Ascending aorta (tissue), 2 donors: ENCODE measurements around the gene CPE. TPM values are rescaled to one million over a fixed set of nuclear protein-coding genes. Genes with fewer than 3 reads are reported as not detected.

ENCODE experiments used
- DNase-seq, 2 donors: peaks; one replicate each; pipeline ENCODE4 v3.0.0-alpha.2; 2019; ENCODE audit warnings: low spot score in 2 of 2
- H3K27ac ChIP-seq, 2 donors: fragments of 200-600 bp; sonication (generic); one replicate each; pipeline ENCODE4 v1.5.1; 2016 to 2017; ENCODE audit warnings: mild to moderate bottlenecking in 1 of 2
- H3K27me3 ChIP-seq: fragments of 200-600 bp; sonication (generic); one replicate; pipeline ENCODE4 v1.5.1; 2017
- H3K36me3 ChIP-seq, 2 donors: fragments of 200-600 bp; sonication (generic); one replicate each; pipeline ENCODE4 v1.5.1; 2016
- H3K4me1 ChIP-seq, 2 donors: fragments of 200-600 bp; sonication (generic); one replicate each; pipeline ENCODE4 v1.5.1; 2016 to 2017; ENCODE audit warnings: mild to moderate bottlenecking in 1 of 2
- H3K4me3 ChIP-seq, 2 donors: fragments of 200-600 bp; sonication (generic); one replicate each; pipeline ENCODE4 v1.5.1; 2016 to 2017; ENCODE audit warnings: mild to moderate bottlenecking in 1 of 2
- H3K9me3 ChIP-seq, 2 donors: fragments of 200-600 bp; sonication (generic); one replicate each; pipeline ENCODE4 v1.5.1; 2016
- CTCF ChIP-seq, 3 experiments: fragments of 200-600 bp in 2 of 3; fragments of 450-650 bp in 1 of 3; sonication (generic) in 2 of 3; IDR thresholded peaks; one replicate each; pipeline ENCODE4 v1.5.1; 2016 to 2019; ENCODE audit warnings: antibody characterized with exemption in 3 of 3, mild to moderate bottlenecking in 1 of 3, moderate library complexity in 1 of 3
- intact Hi-C: fragments of 100-400 bp; cut with DNase I; formaldehyde crosslinking; loops from one replicate; pipeline ENCODE4 v1.15.1; 2023
- total RNA-seq: library from RNA; depleted of rRNA; stranded (reverse); fragments of >200 nt; gene quantifications from one replicate; pipeline ENCODE4 v1.1.0, GENCODE V29; 2016

The CPE gene
- total RNA-seq, 1 donor from 2014 or later: 199 TPM

- TF ChIP-seq CTCF (IDR thresholded peaks at IDR 0.05): peak; percentile 29 to 81 (median 73)
- Histone ChIP-seq H3K27me3 (no peaks in the 10 kb centered on the region), H3K4me3 (no peak overlapping the region), H3K9me3 (no peaks in the 10 kb centered on the region), H3K4me1 (no peaks in the 10 kb centered on the region), H3K27ac (no peak overlapping the region), H3K36me3 (no peaks in the 10 kb centered on the region)
- DNase-seq: no peak
- intact Hi-C loops: loop anchor here (1.0 kb wide), 1 partner anchor 554 kb away; no protein-coding TSS in a partner anchor
Observed at GRCh38 chr4:165537028-165537648, 158.3 kb downstream of the CPE start.

GRCh38 chr4:165539801-165540200, 161.0 kb downstream of the CPE start:
- no peaks in the 10 kb centered on the region for H3K4me1 ChIP-seq
- no peaks in the 10 kb centered on the region for H3K9me3 ChIP-seq
- DNase-seq: no peak
- no peak overlapping the region for H3K4me3 ChIP-seq
- no peaks in the 10 kb centered on the region for H3K36me3 ChIP-seq
- TF ChIP-seq CTCF (IDR thresholded peaks at IDR 0.05): no peak
- intact Hi-C loops: loop anchor here (1.0 to 10.0 kb wide), 2 partner anchors 552 to 1045 kb away; no protein-coding TSS in a partner anchor
- no peaks in the 10 kb centered on the region for H3K27me3 ChIP-seq
- no peak overlapping the region for H3K27ac ChIP-seq

- no peaks in the 10 kb centered on the region for H3K4me1 ChIP-seq
- DNase-seq: no peak
- H3K27me3 ChIP-seq: no peaks in the 10 kb centered on the region
- intact Hi-C loops: loop anchor here (1.0 to 10.0 kb wide), 2 partner anchors 552 to 1044 kb away; no protein-coding TSS in a partner anchor
- no peak overlapping the region for H3K27ac ChIP-seq
- no peaks in the 10 kb centered on the region for H3K36me3 ChIP-seq
- H3K9me3 ChIP-seq: no peaks in the 10 kb centered on the region
- H3K4me3 ChIP-seq: no peak overlapping the region
- no peak for TF ChIP-seq CTCF (IDR thresholded peaks at IDR 0.05)
Observed at GRCh38 chr4:165540206-165540830, 161.5 kb downstream of the CPE start.

GRCh38 chr4:165541851-165542459, 163.1 kb downstream of the CPE start:
- no peak for DNase-seq
- Histone ChIP-seq H3K4me3 (no peak overlapping the region), H3K27me3 (no peaks in the 10 kb centered on the region), H3K27ac (no peak overlapping the region), H3K9me3 (no peaks in the 10 kb centered on the region), H3K36me3 (no peaks in the 10 kb centered on the region), H3K4me1 (no peaks in the 10 kb centered on the region)
- no peak for TF ChIP-seq CTCF (IDR thresholded peaks at IDR 0.05)
- intact Hi-C loops: loop anchor here (10.0 kb wide), 1 partner anchor 1043 kb away; no protein-coding TSS in a partner anchor

GRCh38 chr4:165542476-165542875, 163.7 kb downstream of the CPE start:
- H3K4me1 ChIP-seq: no peaks in the 10 kb centered on the region
- DNase-seq: no peak
- no peak overlapping the region for H3K4me3 ChIP-seq
- H3K27ac ChIP-seq: no peak overlapping the region
- no peak for TF ChIP-seq CTCF (IDR thresholded peaks at IDR 0.05)
- H3K27me3 ChIP-seq: no peaks in the 10 kb centered on the region
- no peaks in the 10 kb centered on the region for H3K9me3 ChIP-seq
- intact Hi-C loops: loop anchor here (10.0 kb wide), 1 partner anchor 1042 kb away; no protein-coding TSS in a partner anchor
- H3K36me3 ChIP-seq: no peaks in the 10 kb centered on the region

Other genes with a start within 250 kb of the CPE start
- 0.96 TPM for gene KLHL2, start 171.4 kb upstream of the CPE start, total RNA-seq
- 3.6 TPM for gene MSMO1, start 51.3 kb upstream of the CPE start, total RNA-seq